Fibroblast of gingiva (primary cell): ENCODE data around the gene FAM227A.
A peak's percentile ranks its signal among the peaks of the same experiment; 100 is the strongest.

Experiments
- DNase-seq: peaks from one replicate; pipeline ENCODE4 v3.0.0-alpha.2; 2011; ENCODE audit warnings: low read depth

The FAM227A gene

GRCh38 chr22:38656256-38657044, at the start of gene FAM227A, which contains the start of gene CBY1:
TSS of gene FAM227A (minus strand) at chr22:38656392. CDS start at chr22:38650168, 6,224 bp downstream.
TSS of gene CBY1 (plus strand) at chr22:38656638. CDS start at chr22:38668055, 11,417 bp downstream.
- DNase-seq, result peak; percentile 82

- DNase-seq, result peak; percentile 100
These were observed 49.3 kb upstream of the FAM227A start, which contains the start of gene GTPBP1 for GRCh38 chr22:38705235-38706100. TSS of gene GTPBP1 (plus strand) at chr22:38705944. CDS start at chr22:38705956, 12 bp downstream.

- no peak for DNase-seq
These were observed 48.6 kb upstream of the FAM227A start for GRCh38 chr22:38704654-38705234.

- DNase-seq, result peak; percentile 95
These were observed 44.8 kb upstream of the FAM227A start, which contains the start of gene JOSD1 for GRCh38 chr22:38700789-38701628. TSS of gene JOSD1 (minus strand) at chr22:38700943. CDS start at chr22:38699987, 956 bp downstream.

- DNase-seq, result peak; percentile 64
These were observed 44.1 kb upstream of the FAM227A start for GRCh38 chr22:38700270-38700788.

GRCh38 chr22:38699784-38700183, 43.6 kb upstream of the FAM227A start:
- DNase-seq, result peak; percentile 42

- no peak for DNase-seq
These were observed 43.0 kb upstream of the FAM227A start for GRCh38 chr22:38699143-38699542.

- DNase-seq, result no peak
These were observed 42.4 kb upstream of the FAM227A start for GRCh38 chr22:38698407-38699094.

GRCh38 chr22:38697425-38698089, 41.4 kb upstream of the FAM227A start:
- DNase-seq, result peak; percentile 24

GRCh38 chr22:38696606-38697424, 40.6 kb upstream of the FAM227A start:
- DNase-seq, result peak; percentile 53

GRCh38 chr22:38694940-38695339, 38.7 kb upstream of the FAM227A start:
- no peak for DNase-seq

GRCh38 chr22:38694049-38694448, 37.9 kb upstream of the FAM227A start:
- DNase-seq, result no peak

GRCh38 chr22:38689651-38690050, 33.5 kb upstream of the FAM227A start:
- no peak for DNase-seq

GRCh38 chr22:38685761-38686160, 29.6 kb upstream of the FAM227A start:
- no peak for DNase-seq

GRCh38 chr22:38684895-38685294, 28.7 kb upstream of the FAM227A start:
- DNase-seq, result no peak

- peak; percentile 83 for DNase-seq
These were observed 25.6 kb upstream of the FAM227A start, which contains the start of gene TOMM22 for GRCh38 chr22:38681582-38682335. TSS of gene TOMM22 (plus strand) at chr22:38681957. CDS start at chr22:38681979, 22 bp downstream.

- DNase-seq, result no peak
These were observed 19.6 kb upstream of the FAM227A start for GRCh38 chr22:38675833-38676232.

- no peak for DNase-seq
These were observed 18.7 kb upstream of the FAM227A start for GRCh38 chr22:38674888-38675287.
